Endothelial cell of umbilical vein (primary cell): Measurements from ENCODE around the gene SLC26A4. TPM values are rescaled to one million over a fixed set of nuclear protein-coding genes. Genes with fewer than 3 reads are reported as not detected.

ENCODE experiments used
- BruUV-seq: library from RNA; stranded (reverse); fragments of 400-500 nt; replicated peaks from 2 replicates; lab custom pipeline; 2021; lab: Mats Ljungman, UMichigan
- CTCF ChIA-PET: fragments of 300-600, 350-600 bp; sonication (Branson Sonifier 250); formaldehyde crosslinking; loops from one replicate; lab custom pipeline; 2021; ENCODE audit warnings: antibody characterized with exemption, inconsistent platforms; lab: Charles Lee
- POLR2A ChIA-PET: fragments of 300-600, 350-600 bp; sonication (Branson Sonifier 250); formaldehyde crosslinking; loops from one replicate; lab custom pipeline; 2021; ENCODE audit warnings: antibody characterized with exemption, inconsistent platforms; lab: Charles Lee
- DNase-seq: peaks from one replicate; pipeline ENCODE4 v3.0.0-alpha.2; 2011; ENCODE audit warnings: low read depth, low spot score
- FAIRE-seq: peaks from 2 replicates; lab custom pipeline; 2011; peaks lifted over from hg19 to GRCh38; lab: Jason Lieb, UNC
- H2AFZ ChIP-seq: 2 replicates; pipeline ENCODE4 v1.6.0; 2012; ENCODE audit warnings: low read depth, low read length, control low read depth, inconsistent platforms
- H3K27ac ChIP-seq: 2 replicates; pipeline ENCODE4 v1.5.1; 2011; ENCODE audit warnings: low read depth, mild to moderate bottlenecking, control low read depth, low read length, moderate library complexity; ENCODE audit not compliant: insufficient read depth
- H3K27me3 ChIP-seq, 2 experiments: 2 replicates each; pipeline versions ENCODE4 v1.6.0 to v1.6.1; 2011; ENCODE audit warnings: low read length in 2 of 2, mixed read lengths in 1 of 2; ENCODE audit not compliant: control insufficient read depth in 2 of 2, insufficient read depth in 2 of 2
- H3K36me3 ChIP-seq, 2 experiments: 2 replicates in 1 of 2; 3 replicates in 1 of 2; pipeline ENCODE4 v1.5.1; 2011; ENCODE audit warnings: low read length in 2 of 2, mild to moderate bottlenecking in 1 of 2, moderate library complexity in 1 of 2; ENCODE audit not compliant: control insufficient read depth in 2 of 2, insufficient read depth in 2 of 2; ENCODE audit errors: extremely low read depth in 1 of 2
- H3K4me1 ChIP-seq: 3 replicates; pipeline ENCODE4 v1.5.1; 2011; ENCODE audit warnings: mild to moderate bottlenecking, low read length; ENCODE audit not compliant: control insufficient read depth, insufficient read depth; ENCODE audit errors: extremely low read depth
- H3K4me2 ChIP-seq: 2 replicates; pipeline ENCODE4 v1.6.1; 2011; ENCODE audit warnings: low read length, control low read depth, mixed read lengths; ENCODE audit not compliant: insufficient read depth
- H3K4me3 ChIP-seq, 3 experiments: fragments of 200-600 bp in 1 of 3; sonication (generic), shearing (Covaris generic) in 1 of 3; replicated peaks in 1 of 3; 2 replicates each; pipeline ENCODE4 v1.5.1; 2011 to 2016; ENCODE audit warnings: control low read depth in 3 of 3, low read length in 3 of 3, mild to moderate bottlenecking in 2 of 3, inconsistent platforms in 1 of 3, low read depth in 1 of 3, moderate library complexity in 1 of 3; ENCODE audit not compliant: insufficient read depth in 1 of 3
- H3K79me2 ChIP-seq: 2 replicates; pipeline ENCODE4 v1.6.0; 2012; ENCODE audit warnings: low read length, inconsistent platforms; ENCODE audit not compliant: control insufficient read depth, insufficient read depth
- H3K9ac ChIP-seq: replicated peaks from 2 replicates; pipeline ENCODE3; 2011; ENCODE audit warnings: low read length, control low read depth; ENCODE audit not compliant: insufficient read depth; ENCODE audit errors: extremely low read depth
- H3K9me1 ChIP-seq: replicated peaks from 3 replicates; pipeline ENCODE4 v1.6.0; 2011; ENCODE audit warnings: mild to moderate bottlenecking, low read length; ENCODE audit not compliant: control insufficient read depth, insufficient read depth; ENCODE audit errors: extremely low read depth
- H3K9me3 ChIP-seq: replicated peaks from 2 replicates; pipeline ENCODE4 v1.5.1; 2012; ENCODE audit warnings: low read length, inconsistent platforms; ENCODE audit not compliant: control insufficient read depth, insufficient read depth
- H4K20me1 ChIP-seq: replicated peaks from 2 replicates; pipeline ENCODE3; 2011; ENCODE audit warnings: mild to moderate bottlenecking, low read length; ENCODE audit not compliant: control insufficient read depth, insufficient read depth; ENCODE audit errors: extremely low read depth
- EZH2 ChIP-seq: IDR thresholded peaks from 2 replicates; pipeline ENCODE4 v1.6.1; 2012; ENCODE audit warnings: borderline replicate concordance, low read depth, mild to moderate bottlenecking, moderate library complexity, low read length, inconsistent platforms; ENCODE audit not compliant: severe bottlenecking
- JUN ChIP-seq: IDR thresholded peaks from 2 replicates; pipeline ENCODE4 v1.6.1; 2011; ENCODE audit warnings: borderline replicate concordance, low read depth; ENCODE audit not compliant: insufficient read length, insufficient read depth
- MYC ChIP-seq: IDR thresholded peaks from one replicate; pipeline ENCODE4 v1.6.1; 2011; ENCODE audit warnings: mild to moderate bottlenecking, low read depth, low read length
- POLR2A ChIP-seq: IDR thresholded peaks from 2 replicates; pipeline ENCODE4 v1.6.1; 2012; ENCODE audit warnings: low read depth, mild to moderate bottlenecking, control low read depth, low read length
- dilution Hi-C: fragments of 300-500 bp; cut with MboI; formaldehyde crosslinking; loops from one replicate; pipeline ENCODE4 v1.15.0; 2019; ENCODE audit warnings: low sequenced_read_pairs; ENCODE audit not compliant: extremely low pct_ligation_motif_present
- intact Hi-C: fragments of 100-400 bp; cut with micrococcal nuclease; formaldehyde crosslinking; loops from one replicate; pipeline ENCODE4 v1.10.0; 2022
- polyA plus RNA-seq, 4 experiments: library from polyadenylated mRNA; depleted of rRNA in 3 of 4; stranded (reverse) in 3 of 4; unstranded in 1 of 4; fragments of >200 nt; gene quantifications; 2 replicates each; pipeline versions ENCODE4 v1.2.1 to v1.2.3, GENCODE V29; 2011 to 2012; ENCODE audit warnings: missing spikeins in 1 of 4
- total RNA-seq: library from RNA; stranded (reverse); gene quantifications from 2 replicates; pipeline ENCODE4 v1.2.3, GENCODE V29; 2021
- TF ChIP-seq, protein P1 (sequence below), 2 donors: IDR thresholded peaks; 1 replicate in 1 of 2; 2 replicates in 1 of 2; pipeline ENCODE4 v1.5.1; 2011; ENCODE audit warnings: low read length in 2 of 2, mild to moderate bottlenecking in 2 of 2, moderate library complexity in 2 of 2, control low read depth in 1 of 2, inconsistent platforms in 1 of 2, low read depth in 1 of 2; ENCODE audit not compliant: insufficient read depth in 1 of 2; ENCODE audit errors: extremely low read depth in 1 of 2
- TF ChIP-seq, protein P2 (sequence below): IDR thresholded peaks from 2 replicates; pipeline ENCODE4 v1.6.1; 2011; ENCODE audit not compliant: insufficient read depth, insufficient read length

SLC26A4 gene
- total and polyA plus RNA-seq, 2 donors (not counting 3 experiments of a cell fraction or from before 2014, with no cell fraction given), result 0.77 to 0.79 TPM

DNA sequence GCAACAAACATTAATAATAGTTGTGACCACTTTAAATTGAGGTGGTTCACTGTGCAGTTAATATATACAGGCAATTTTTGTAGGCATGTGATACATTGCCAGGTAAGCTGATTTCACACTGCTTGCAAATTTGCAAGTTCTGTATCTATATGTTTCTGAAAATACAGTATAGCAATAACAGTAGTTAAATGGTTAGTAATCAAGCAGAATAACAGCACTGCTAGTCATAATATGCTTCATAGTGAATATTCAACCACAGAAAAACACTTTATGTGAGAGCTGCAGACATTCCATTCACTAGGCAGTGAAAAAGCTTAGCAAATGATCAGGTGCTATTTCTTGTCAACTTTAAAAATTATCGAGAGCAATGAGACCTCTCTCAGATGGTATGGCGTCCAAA lies 28.9 kb downstream of the SLC26A4 start:
- dilution Hi-C loops, result no loop called here
- no peak overlapping the region for H3K4me3 ChIP-seq
- no peaks in the 10 kb centered on the region for H3K36me3 ChIP-seq
- H3K4me2 ChIP-seq, result no peak overlapping the region
- DNase-seq (no peak), FAIRE-seq (no peak)
- H3K79me2 ChIP-seq, result no peaks in the 10 kb centered on the region
- H2AFZ ChIP-seq, result no peak overlapping the region
- CTCF ChIA-PET, result interaction anchor here (1.0 to 3.1 kb wide), 6 partner anchors 8 to 227 kb away, joined by 3 to 19 read pairs (median 3); no protein-coding TSS in a partner anchor
- intact Hi-C loops, result no loop called here
- no peak for TF ChIP-seq JUN
- TF ChIP-seq, protein P1, sequence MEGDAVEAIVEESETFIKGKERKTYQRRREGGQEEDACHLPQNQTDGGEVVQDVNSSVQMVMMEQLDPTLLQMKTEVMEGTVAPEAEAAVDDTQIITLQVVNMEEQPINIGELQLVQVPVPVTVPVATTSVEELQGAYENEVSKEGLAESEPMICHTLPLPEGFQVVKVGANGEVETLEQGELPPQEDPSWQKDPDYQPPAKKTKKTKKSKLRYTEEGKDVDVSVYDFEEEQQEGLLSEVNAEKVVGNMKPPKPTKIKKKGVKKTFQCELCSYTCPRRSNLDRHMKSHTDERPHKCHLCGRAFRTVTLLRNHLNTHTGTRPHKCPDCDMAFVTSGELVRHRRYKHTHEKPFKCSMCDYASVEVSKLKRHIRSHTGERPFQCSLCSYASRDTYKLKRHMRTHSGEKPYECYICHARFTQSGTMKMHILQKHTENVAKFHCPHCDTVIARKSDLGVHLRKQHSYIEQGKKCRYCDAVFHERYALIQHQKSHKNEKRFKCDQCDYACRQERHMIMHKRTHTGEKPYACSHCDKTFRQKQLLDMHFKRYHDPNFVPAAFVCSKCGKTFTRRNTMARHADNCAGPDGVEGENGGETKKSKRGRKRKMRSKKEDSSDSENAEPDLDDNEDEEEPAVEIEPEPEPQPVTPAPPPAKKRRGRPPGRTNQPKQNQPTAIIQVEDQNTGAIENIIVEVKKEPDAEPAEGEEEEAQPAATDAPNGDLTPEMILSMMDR (IDR thresholded peaks at IDR 0.05; ENCODE audit: extremely low read depth in 1 of 2, insufficient read depth in 1 of 2, low read depth in 1 of 2, low read length in 2 of 2), result no peak
- TF ChIP-seq MYC, result no peak
- TF ChIP-seq, protein P2, sequence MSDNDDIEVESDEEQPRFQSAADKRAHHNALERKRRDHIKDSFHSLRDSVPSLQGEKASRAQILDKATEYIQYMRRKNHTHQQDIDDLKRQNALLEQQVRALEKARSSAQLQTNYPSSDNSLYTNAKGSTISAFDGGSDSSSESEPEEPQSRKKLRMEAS, result no peak
- no peak for TF ChIP-seq EZH2
- no peak for TF ChIP-seq POLR2A
- H4K20me1 ChIP-seq, result no peaks in the 10 kb centered on the region
- no TSS peak for BruUV-seq
- H3K27me3 ChIP-seq, result no peaks in the 10 kb centered on the region
- H3K9me1 ChIP-seq, result no peaks in the 10 kb centered on the region
- POLR2A ChIA-PET, result no interaction called here
- no peak overlapping the region for H3K9ac ChIP-seq
- no peaks in the 10 kb centered on the region for H3K9me3 ChIP-seq
- peaks cover 28% of the 10 kb centered on the region for H3K4me1 ChIP-seq
- no peak overlapping the region for H3K27ac ChIP-seq
